Endothelial cell of umbilical vein (primary cell): ENCODE measurements around the gene MON1A. TPM values are rescaled to one million over a fixed set of nuclear protein-coding genes. Genes with fewer than 3 reads are reported as not detected.

Source experiments
- BruUV-seq: library from RNA; stranded (reverse); fragments of 400-500 nt; replicated peaks from 2 replicates; lab custom pipeline; 2021; lab: Mats Ljungman, UMichigan
- CTCF ChIA-PET: fragments of 300-600, 350-600 bp; sonication (Branson Sonifier 250); formaldehyde crosslinking; loops from one replicate; lab custom pipeline; 2021; ENCODE audit warnings: antibody characterized with exemption, inconsistent platforms; lab: Charles Lee
- POLR2A ChIA-PET: fragments of 300-600, 350-600 bp; sonication (Branson Sonifier 250); formaldehyde crosslinking; loops from one replicate; lab custom pipeline; 2021; ENCODE audit warnings: antibody characterized with exemption, inconsistent platforms; lab: Charles Lee
- DNase-seq: peaks from one replicate; pipeline ENCODE4 v3.0.0-alpha.2; 2011; ENCODE audit warnings: low read depth, low spot score
- FAIRE-seq: peaks from 2 replicates; lab custom pipeline; 2011; peaks lifted over from hg19 to GRCh38; lab: Jason Lieb, UNC
- H2AFZ ChIP-seq: 2 replicates; pipeline ENCODE4 v1.6.0; 2012; ENCODE audit warnings: low read depth, low read length, control low read depth, inconsistent platforms
- H3K27ac ChIP-seq: 2 replicates; pipeline ENCODE4 v1.5.1; 2011; ENCODE audit warnings: low read depth, mild to moderate bottlenecking, control low read depth, low read length, moderate library complexity; ENCODE audit not compliant: insufficient read depth
- H3K27me3 ChIP-seq, 2 experiments: 2 replicates each; pipeline versions ENCODE4 v1.6.0 to v1.6.1; 2011; ENCODE audit warnings: low read length in 2 of 2, mixed read lengths in 1 of 2; ENCODE audit not compliant: control insufficient read depth in 2 of 2, insufficient read depth in 2 of 2
- H3K36me3 ChIP-seq, 2 experiments: 2 replicates in 1 of 2; 3 replicates in 1 of 2; pipeline ENCODE4 v1.5.1; 2011; ENCODE audit warnings: low read length in 2 of 2, mild to moderate bottlenecking in 1 of 2, moderate library complexity in 1 of 2; ENCODE audit not compliant: control insufficient read depth in 2 of 2, insufficient read depth in 2 of 2; ENCODE audit errors: extremely low read depth in 1 of 2
- H3K4me1 ChIP-seq: 3 replicates; pipeline ENCODE4 v1.5.1; 2011; ENCODE audit warnings: mild to moderate bottlenecking, low read length; ENCODE audit not compliant: control insufficient read depth, insufficient read depth; ENCODE audit errors: extremely low read depth
- H3K4me2 ChIP-seq: 2 replicates; pipeline ENCODE4 v1.6.1; 2011; ENCODE audit warnings: low read length, control low read depth, mixed read lengths; ENCODE audit not compliant: insufficient read depth
- H3K4me3 ChIP-seq, 3 experiments: fragments of 200-600 bp in 1 of 3; sonication (generic), shearing (Covaris generic) in 1 of 3; replicated peaks in 1 of 3; 2 replicates each; pipeline ENCODE4 v1.5.1; 2011 to 2016; ENCODE audit warnings: control low read depth in 3 of 3, low read length in 3 of 3, mild to moderate bottlenecking in 2 of 3, inconsistent platforms in 1 of 3, low read depth in 1 of 3, moderate library complexity in 1 of 3; ENCODE audit not compliant: insufficient read depth in 1 of 3
- H3K79me2 ChIP-seq: 2 replicates; pipeline ENCODE4 v1.6.0; 2012; ENCODE audit warnings: low read length, inconsistent platforms; ENCODE audit not compliant: control insufficient read depth, insufficient read depth
- H3K9ac ChIP-seq: replicated peaks from 2 replicates; pipeline ENCODE3; 2011; ENCODE audit warnings: low read length, control low read depth; ENCODE audit not compliant: insufficient read depth; ENCODE audit errors: extremely low read depth
- H3K9me1 ChIP-seq: replicated peaks from 3 replicates; pipeline ENCODE4 v1.6.0; 2011; ENCODE audit warnings: mild to moderate bottlenecking, low read length; ENCODE audit not compliant: control insufficient read depth, insufficient read depth; ENCODE audit errors: extremely low read depth
- H3K9me3 ChIP-seq: replicated peaks from 2 replicates; pipeline ENCODE4 v1.5.1; 2012; ENCODE audit warnings: low read length, inconsistent platforms; ENCODE audit not compliant: control insufficient read depth, insufficient read depth
- H4K20me1 ChIP-seq: replicated peaks from 2 replicates; pipeline ENCODE3; 2011; ENCODE audit warnings: mild to moderate bottlenecking, low read length; ENCODE audit not compliant: control insufficient read depth, insufficient read depth; ENCODE audit errors: extremely low read depth
- CTCF ChIP-seq, 2 donors: IDR thresholded peaks; 1 replicate in 1 of 2; 2 replicates in 1 of 2; pipeline ENCODE4 v1.5.1; 2011; ENCODE audit warnings: low read length in 2 of 2, mild to moderate bottlenecking in 2 of 2, moderate library complexity in 2 of 2, control low read depth in 1 of 2, inconsistent platforms in 1 of 2, low read depth in 1 of 2; ENCODE audit not compliant: insufficient read depth in 1 of 2; ENCODE audit errors: extremely low read depth in 1 of 2
- EZH2 ChIP-seq: IDR thresholded peaks from 2 replicates; pipeline ENCODE4 v1.6.1; 2012; ENCODE audit warnings: borderline replicate concordance, low read depth, mild to moderate bottlenecking, moderate library complexity, low read length, inconsistent platforms; ENCODE audit not compliant: severe bottlenecking
- FOS ChIP-seq: IDR thresholded peaks from 2 replicates; pipeline ENCODE4 v1.6.1; 2011; ENCODE audit warnings: mild to moderate bottlenecking, low read length, moderate library complexity, borderline replicate concordance; ENCODE audit not compliant: insufficient read depth
- GATA2 ChIP-seq: IDR thresholded peaks from 2 replicates; pipeline ENCODE4 v1.7.0; 2011; ENCODE audit warnings: low read depth, mild to moderate bottlenecking, moderate library complexity, mixed read lengths, low read length; ENCODE audit not compliant: insufficient read length, insufficient read depth
- JUN ChIP-seq: IDR thresholded peaks from 2 replicates; pipeline ENCODE4 v1.6.1; 2011; ENCODE audit warnings: borderline replicate concordance, low read depth; ENCODE audit not compliant: insufficient read length, insufficient read depth
- MAX ChIP-seq: IDR thresholded peaks from 2 replicates; pipeline ENCODE4 v1.6.1; 2011; ENCODE audit not compliant: insufficient read depth, insufficient read length
- MYC ChIP-seq: IDR thresholded peaks from one replicate; pipeline ENCODE4 v1.6.1; 2011; ENCODE audit warnings: mild to moderate bottlenecking, low read depth, low read length
- POLR2A ChIP-seq: IDR thresholded peaks from 2 replicates; pipeline ENCODE4 v1.6.1; 2012; ENCODE audit warnings: low read depth, mild to moderate bottlenecking, control low read depth, low read length
- POLR2AphosphoS5 ChIP-seq: IDR thresholded peaks from 2 replicates; pipeline ENCODE4 v1.6.1; 2012; ENCODE audit warnings: low read depth, mild to moderate bottlenecking, control low read depth, low read length, moderate library complexity; ENCODE audit not compliant: insufficient read depth
- dilution Hi-C: fragments of 300-500 bp; cut with MboI; formaldehyde crosslinking; loops from one replicate; pipeline ENCODE4 v1.15.0; 2019; ENCODE audit warnings: low sequenced_read_pairs; ENCODE audit not compliant: extremely low pct_ligation_motif_present
- intact Hi-C: fragments of 100-400 bp; cut with micrococcal nuclease; formaldehyde crosslinking; loops from one replicate; pipeline ENCODE4 v1.10.0; 2022
- polyA plus RNA-seq, 4 experiments: library from polyadenylated mRNA; depleted of rRNA in 3 of 4; stranded (reverse) in 3 of 4; unstranded in 1 of 4; fragments of >200 nt; gene quantifications; 2 replicates each; pipeline versions ENCODE4 v1.2.1 to v1.2.3, GENCODE V29; 2011 to 2012; ENCODE audit warnings: missing spikeins in 1 of 4
- total RNA-seq: library from RNA; stranded (reverse); gene quantifications from 2 replicates; pipeline ENCODE4 v1.2.3, GENCODE V29; 2021

Gene MON1A
- total and polyA plus RNA-seq, 2 donors (not counting 3 experiments of a cell fraction or from before 2014, with no cell fraction given), result 17.5 to 31.1 TPM

- intact Hi-C loops (no loop called here), dilution Hi-C loops (no loop called here)
- TF ChIP-seq EZH2 (no peak), FOS (no peak), MYC (no peak), JUN (no peak), GATA2 (no peak), MAX (no peak), POLR2AphosphoS5 (no peak), CTCF (IDR thresholded peaks at IDR 0.05; ENCODE audit: extremely low read depth in 1 of 2, insufficient read depth in 1 of 2, low read depth in 1 of 2, low read length in 2 of 2) (no peak), POLR2A (no peak)
- CTCF ChIA-PET, result interaction anchor here (1.1 to 2.7 kb wide), 3 partner anchors 19 to 107 kb away, joined by 4 to 10 read pairs (median 5); partner anchors contain the start of genes INKA1 and MON1A
- no peaks in the 10 kb centered on the region for H3K9me1 ChIP-seq
- H4K20me1 ChIP-seq, result no peaks in the 10 kb centered on the region
- H3K36me3 ChIP-seq, result peaks cover 0 to 10% of the 10 kb centered on the region in 2 experiments
- H3K9ac ChIP-seq, result no peak overlapping the region
- H3K4me3 ChIP-seq, result no peak overlapping the region
- no peak overlapping the region for H3K4me2 ChIP-seq
- no peak overlapping the region for H2AFZ ChIP-seq
- FAIRE-seq (no peak), DNase-seq (no peak)
- H3K27ac ChIP-seq, result no peak overlapping the region
- no TSS peak for BruUV-seq
- POLR2A ChIA-PET, result no interaction called here
- H3K27me3 ChIP-seq, result no peaks in the 10 kb centered on the region
- no peaks in the 10 kb centered on the region for H3K79me2 ChIP-seq
- H3K9me3 ChIP-seq, result no peaks in the 10 kb centered on the region
- peaks cover 7% of the 10 kb centered on the region for H3K4me1 ChIP-seq
Observed at GRCh38 chr3:49910409-49911123, 19.0 kb downstream of the MON1A start.
